GM08714 (cell line): ENCODE data around the gene AKR7A2.

Experiments used
- H3K4me3 ChIP-seq: fragments of 200-500 bp; sonication (Bioruptor generic); 2 replicates; pipeline ENCODE4 v1.5.1; 2014; ENCODE audit warnings: mild to moderate bottlenecking, low read length, inconsistent platforms
- ZNF274 ChIP-seq: IDR thresholded peaks from 2 replicates; pipeline ENCODE4 v1.6.1; 2012; ENCODE audit warnings: mild to moderate bottlenecking, low read depth, low read length

AKR7A2 gene

DNA sequence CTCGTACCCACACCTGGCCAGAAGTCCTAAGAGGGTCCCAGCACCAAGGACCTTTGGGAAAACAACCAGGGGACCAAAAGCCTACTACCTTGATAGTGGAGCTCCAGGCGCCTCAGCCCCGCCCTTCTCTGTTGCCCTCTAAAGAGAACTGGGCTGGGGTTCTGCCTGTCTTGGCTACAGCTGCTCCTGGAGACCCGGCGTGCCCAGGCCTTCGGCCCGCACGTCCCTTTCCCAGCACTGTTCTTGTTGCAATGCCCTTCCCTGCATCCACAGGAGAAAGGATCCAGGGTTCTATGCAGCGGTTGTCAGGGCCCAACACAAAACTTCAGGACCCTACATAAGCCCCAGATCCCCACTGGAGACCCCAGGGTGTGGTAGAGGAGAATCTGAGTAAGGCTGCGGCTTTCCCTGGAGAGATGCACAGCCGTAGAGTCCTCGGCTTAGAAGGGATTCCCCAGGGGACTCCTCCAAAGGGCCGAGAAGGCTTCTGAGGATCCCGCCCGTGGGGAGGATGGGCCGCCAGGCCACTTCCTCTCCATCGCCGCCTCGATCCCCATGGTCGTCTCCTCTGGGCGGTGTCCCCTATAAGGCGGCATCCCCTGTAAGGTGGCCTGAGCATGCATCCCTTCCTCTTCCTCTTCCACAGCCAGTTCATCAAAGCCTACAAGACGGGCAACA is 12.2 kb upstream of the AKR7A2 start:
- H3K4me3 ChIP-seq, result no peak overlapping the region
- TF ChIP-seq ZNF274, result no peak

DNA sequence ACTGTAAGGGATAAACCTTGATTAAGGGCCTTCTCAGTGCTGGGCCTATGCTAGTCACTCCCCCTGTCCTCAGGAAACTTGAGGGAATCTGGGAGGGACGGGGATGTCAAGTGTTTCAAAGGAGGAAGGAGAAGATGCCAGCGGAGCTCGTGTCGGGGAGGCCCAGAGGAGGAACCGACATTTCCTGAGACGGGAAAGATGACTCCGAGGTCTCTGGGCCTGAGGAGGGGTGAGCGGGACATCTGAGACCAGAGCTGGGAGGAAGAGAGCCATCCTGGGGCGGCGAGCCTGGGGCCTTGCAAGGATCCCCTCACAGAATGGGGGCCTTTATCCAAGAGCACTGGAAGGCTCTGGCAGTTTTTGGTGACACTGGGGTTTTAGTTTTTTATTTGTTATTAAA is 10.5 kb upstream of the AKR7A2 start:
- TF ChIP-seq ZNF274, result no peak
- no peak overlapping the region for H3K4me3 ChIP-seq

DNA sequence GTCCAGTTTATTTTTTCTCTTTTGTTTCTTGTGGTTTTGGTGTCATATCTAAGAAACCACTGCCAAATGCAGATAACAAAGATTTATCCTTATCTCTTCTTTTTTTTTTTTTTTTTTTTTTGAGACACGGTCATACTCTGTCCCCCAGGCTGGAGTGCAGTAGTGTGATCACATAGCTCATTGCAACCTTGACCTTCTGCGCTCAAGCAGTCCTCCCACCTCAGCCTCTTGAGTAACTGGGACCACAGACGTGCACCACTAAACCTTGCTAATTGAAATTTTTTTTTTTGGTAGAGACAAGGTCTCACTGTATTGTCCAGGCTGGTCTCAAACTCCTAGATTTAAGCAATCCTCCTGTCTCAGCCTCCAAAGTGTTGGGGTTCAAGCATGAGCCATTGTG is 9.1 kb upstream of the AKR7A2 start:
- no peak for TF ChIP-seq ZNF274
- H3K4me3 ChIP-seq, result no peak overlapping the region

DNA sequence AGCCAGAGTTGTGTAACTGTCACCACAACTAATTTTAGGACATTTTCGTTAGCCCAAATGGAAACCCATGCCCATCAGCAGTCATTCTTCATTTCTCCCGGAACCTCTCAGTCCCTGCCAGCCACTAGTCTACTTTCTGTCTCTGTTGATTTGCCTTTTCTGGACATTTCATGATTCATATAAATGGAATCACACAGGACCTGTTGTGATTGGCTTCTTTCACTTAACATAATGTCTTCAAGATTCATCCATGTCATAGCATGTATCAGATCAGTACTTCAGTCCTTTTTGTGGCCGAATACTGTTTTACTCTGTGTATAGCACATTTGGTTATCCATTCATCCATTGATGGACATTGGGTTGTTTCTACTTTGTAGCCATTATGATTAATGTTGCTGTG is 7.3 kb upstream of the AKR7A2 start:
- no peak overlapping the region for H3K4me3 ChIP-seq
- no peak for TF ChIP-seq ZNF274

DNA sequence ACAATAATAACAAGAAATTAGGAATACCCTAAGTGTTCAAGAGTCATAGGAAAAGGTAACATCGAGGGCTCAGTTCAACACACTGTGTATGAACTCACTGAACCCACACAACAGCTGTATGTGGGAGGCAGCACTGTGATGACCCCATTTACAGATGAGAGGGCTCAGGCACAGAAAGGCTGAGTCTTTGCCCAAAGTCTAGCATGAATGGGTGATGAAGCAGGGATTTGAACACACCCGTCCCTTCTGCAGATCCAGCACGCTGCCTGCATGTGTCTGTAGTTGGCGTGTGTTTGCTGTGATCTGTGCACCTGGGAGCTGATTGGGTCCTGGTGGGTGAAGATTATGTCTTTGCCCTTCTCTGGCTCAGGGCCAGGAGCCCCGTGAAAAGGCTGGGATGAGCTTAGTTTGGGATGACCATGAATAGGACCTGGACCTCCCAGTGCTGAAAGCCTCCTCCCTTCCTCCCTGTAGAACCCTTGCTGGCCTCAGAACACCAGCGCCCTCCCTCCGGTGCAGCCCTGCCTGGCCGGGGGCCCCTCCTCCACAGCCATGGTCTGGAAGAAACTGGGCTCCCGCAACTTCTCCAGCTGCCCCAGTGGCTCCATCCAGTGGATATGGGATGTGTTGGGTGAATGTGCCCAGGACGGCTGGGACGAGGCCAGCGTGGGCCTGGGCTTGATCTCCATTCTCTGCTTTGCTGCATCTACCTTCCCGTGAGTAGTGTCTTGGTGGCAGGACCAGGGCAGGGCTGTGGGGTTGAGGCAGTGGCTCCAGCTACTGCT is 5.4 kb upstream of the AKR7A2 start:
- no peak overlapping the region for H3K4me3 ChIP-seq
- TF ChIP-seq ZNF274, result no peak

DNA sequence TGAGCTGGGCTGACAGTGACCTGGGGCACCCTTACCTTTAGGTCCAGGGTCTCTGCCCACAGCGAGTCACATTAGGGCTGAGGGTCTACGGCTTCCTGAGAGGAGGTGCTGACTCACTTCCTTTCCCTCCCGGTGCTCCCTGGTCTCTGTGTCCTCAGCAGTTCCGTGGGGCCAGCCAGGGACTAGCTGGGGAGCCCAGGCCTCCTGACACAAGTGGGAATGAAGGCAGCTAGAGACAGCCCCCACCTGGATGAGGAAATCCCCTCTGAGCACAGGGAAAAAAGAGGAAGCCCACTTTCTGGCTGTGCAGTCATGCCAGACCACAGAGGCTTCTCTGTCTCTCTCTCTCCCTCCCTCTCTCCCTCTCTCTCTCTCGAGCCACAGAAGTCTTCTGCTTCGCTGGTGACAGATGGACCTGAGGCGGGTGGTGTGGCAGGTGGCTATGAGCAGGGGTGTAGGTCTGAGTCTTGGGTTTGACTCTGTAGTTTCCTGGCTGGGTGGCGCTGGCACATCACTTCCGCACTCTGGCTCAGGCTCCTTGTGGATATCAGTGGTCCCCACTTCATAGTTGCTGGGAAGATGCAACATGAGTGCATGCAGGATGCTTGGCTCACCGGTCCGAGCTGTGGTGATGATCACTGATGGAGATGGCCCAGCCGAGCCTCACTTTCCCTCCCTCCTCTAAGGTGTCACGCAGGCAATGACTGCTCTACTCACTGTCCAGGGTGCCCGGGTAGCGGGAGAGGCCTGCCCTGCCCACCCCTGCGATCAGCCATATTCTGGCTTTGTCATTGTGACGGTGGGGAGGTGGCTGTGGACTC is 3.6 kb upstream of the AKR7A2 start:
- H3K4me3 ChIP-seq, result no peak overlapping the region; the same call in 1 of the 2 replicates

DNA sequence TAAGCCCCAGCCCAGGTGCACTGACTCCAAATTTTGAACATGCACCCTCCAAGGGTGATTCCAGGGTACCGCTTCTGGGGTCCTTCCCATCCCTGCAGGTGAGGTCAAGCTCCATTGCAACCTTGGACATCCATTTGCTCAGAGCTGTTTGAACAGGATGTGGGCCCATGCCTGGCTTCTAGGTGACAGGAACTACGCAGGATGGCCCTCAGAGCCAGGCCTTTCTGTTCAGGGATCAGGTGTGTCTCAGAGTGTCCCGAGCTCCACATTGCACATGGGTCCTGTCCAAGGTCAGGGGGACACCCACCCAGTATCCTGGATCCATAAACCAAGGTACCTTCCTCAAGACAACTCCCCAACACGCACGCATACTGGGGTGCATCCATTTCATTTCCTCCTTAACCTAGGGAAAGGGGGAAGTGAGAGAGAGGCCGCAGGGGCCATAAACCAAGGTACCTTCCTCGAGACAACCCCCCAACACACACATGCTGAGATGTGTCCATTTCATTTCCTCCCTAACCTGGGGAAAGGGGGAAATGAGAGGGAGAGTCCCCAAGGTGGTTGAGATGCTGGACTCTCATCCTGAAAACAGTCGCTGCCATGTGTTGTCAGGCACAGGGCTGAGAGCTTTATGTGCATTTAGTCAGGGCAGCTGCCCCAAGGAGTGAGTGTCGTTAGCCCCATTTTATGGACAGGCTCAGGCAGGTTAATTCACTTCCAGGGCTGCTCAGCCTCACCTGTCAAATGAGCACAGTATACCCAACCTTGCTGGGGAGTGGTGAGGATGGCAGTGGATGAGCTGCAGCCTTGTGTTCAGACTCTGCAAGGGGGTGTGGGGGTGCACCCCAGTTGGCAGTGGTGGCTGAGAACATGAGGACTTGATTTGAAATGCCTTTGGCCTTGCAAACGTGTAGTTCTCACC is 2.3 kb upstream of the AKR7A2 start:
- H3K4me3 ChIP-seq, result no peak overlapping the region; the same call in 1 of the 2 replicates

More for the DNA sequence above, 3.6 kb upstream of the AKR7A2 start:
- no peak for TF ChIP-seq ZNF274

DNA sequence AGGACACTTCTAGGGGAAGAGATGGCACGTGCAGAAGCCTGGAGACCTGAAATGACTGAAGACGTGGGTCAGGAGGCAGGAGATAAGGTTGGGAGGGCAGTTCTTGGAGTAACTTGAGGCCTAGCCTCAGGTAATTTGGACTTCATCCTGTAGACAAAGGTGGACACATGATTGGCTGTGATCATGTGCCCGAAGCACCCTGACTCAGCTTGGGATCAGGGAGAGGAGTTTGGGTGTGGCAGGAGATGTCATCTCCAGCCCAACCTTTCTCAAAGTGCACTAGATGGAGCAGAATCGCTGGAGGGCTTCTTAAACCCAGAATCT is 1.7 kb upstream of the AKR7A2 start:
- TF ChIP-seq ZNF274, result no peak
- no peak overlapping the region; the same call in 1 of the 2 replicates for H3K4me3 ChIP-seq

More for the DNA sequence above, 2.3 kb upstream of the AKR7A2 start:
- no peak for TF ChIP-seq ZNF274

DNA sequence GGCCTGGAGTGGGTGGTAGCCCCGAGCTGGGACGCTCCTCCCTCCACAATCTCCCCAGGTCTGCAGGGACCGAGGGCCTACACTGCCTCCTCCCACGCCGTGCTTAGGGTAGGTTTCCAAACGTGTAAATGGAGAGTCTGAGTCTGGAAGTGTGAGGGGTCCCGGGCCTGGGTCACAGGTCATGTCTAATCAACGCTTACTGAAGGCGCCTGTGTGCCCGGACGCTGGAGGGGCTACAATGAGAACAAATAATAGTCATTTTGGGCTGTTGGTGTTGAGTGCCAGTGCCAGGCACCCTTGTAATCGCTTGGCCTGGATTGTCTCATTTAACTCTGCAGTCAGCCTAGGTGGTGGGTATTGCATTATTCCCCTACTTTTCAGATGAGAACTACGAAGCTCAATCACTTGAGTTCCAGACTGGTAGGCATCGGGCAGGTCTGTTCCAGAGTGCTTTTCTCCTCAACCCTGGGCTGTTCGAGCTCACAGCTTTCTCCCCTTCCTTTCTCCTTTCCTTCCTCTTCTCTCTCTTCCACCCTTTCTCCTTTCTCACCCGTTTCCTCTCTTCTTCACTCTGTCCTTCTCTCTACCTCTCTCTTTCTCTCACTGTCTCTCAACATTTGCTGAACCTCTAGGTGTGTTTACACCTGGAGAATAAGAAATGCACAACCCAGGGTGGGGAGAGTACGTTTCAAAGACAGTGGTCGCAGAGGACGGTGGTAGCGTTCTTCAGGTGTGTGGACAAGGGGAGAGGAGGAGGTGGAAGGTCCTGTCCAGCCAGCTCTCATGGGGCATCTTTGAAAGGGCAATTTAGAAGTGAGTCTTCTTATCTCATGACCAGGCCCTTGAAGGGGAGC is 1.1 kb upstream of the AKR7A2 start:
- peak overlapping the region; percentile 73 for H3K4me3 ChIP-seq
- no peak for TF ChIP-seq ZNF274

DNA sequence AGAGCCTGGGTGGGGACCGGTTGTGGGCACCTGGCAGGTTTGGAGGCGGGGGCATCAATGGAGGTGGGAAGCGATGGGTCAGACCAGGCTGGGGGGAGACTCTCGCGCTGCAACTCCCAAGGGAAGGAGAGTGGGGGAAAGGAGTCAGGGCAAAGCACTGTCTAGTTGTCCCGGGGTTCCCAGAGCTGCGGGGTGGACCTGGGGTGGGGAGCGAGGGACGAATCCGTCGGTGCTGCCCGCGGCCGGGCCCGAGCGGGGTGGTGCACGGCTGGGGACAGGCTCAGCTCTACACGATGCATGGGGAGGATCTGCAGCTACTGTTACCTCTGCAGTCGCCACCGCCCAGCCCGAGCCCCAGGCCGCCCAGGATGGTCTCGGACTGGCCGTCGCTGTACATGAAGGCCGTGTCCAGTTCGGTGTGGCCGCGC is 427 bp downstream of the AKR7A2 start:
- TF ChIP-seq ZNF274, result no peak

DNA sequence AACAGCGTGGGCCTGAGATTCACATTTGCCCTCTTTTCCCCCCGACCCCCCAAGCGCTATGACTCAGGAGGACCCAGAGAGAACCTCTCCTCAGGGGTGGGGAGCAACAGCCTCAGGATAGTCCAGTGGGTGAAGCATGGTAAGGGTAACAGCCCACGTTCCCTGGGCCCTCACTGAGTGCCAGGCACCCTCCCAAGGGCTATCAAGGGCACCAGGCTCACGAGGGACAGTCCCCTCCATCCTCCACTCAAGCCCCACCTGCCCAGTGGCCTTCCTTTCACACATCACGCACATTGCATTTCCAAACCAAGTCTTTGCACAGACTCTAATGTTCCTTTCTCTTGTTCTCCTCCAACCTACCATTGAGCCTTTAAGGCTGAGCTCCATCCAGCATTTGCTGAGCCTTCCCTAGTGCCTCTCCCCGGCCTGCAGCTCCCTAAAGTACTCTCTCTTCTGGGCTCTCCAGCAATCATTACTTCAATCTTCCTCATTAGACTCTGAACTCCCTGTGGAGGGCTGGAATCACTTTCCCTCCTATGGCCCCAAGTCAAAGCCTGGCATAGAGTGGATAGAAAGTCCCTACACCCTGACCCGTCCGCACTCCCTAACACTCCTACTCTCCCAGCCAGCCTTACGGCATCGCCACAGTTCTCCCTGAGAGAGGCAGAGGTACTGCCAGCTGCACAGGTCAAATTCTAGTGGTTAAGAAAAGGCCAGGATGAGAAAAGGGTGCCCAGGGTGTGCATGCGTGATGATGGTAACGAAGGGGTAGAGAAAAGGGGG is 1.0 kb downstream of the AKR7A2 start:
- H3K4me3 ChIP-seq, result peak overlapping the region; percentile 90; the same call in 1 of the 2 replicates
- no peak for TF ChIP-seq ZNF274

More for the DNA sequence above, 427 bp downstream of the AKR7A2 start:
- H3K4me3 ChIP-seq, result peak overlapping the region; percentile 90

DNA sequence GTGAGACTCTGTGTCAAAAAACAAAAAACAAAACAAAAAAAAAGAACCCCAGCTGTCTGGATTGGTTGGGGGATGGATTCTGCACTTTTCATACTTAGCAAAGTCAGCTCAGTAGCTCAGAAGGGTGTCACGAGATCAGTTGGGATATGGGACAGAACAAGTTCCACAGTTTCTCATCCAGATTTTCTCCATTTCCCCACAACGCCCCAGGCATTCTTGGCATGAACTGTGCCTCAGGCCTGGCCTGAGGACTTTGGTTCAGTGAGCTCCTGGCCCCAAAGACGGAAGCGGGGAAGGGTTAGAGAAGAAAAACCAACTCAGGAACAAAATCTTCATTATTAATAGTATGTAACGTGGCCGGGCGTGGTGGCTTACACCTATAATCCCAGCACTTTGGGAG is 1.9 kb downstream of the AKR7A2 start:
- no peak for TF ChIP-seq ZNF274
- H3K4me3 ChIP-seq, result no peak overlapping the region
